NCI-H460 (cell line): ENCODE results near the gene CRACR2A. TPM values are rescaled to one million over a fixed set of nuclear protein-coding genes. Genes with fewer than 3 reads are reported as not detected.

ENCODE experiments used
- DNase-seq: peaks from one replicate; pipeline ENCODE4 v3.0.0-alpha.2; 2016; ENCODE audit warnings: low read depth; ENCODE audit errors: extremely low read depth
- total RNA-seq: library from RNA; depleted of rRNA; stranded (reverse); fragments of >200 nt; shearing (Covaris generic); gene quantifications from 2 replicates; pipeline ENCODE4 v1.2.3, GENCODE V29; 2014

CRACR2A gene
- total RNA-seq, 1 experiment from 2014 or later, result 4.2 TPM

GRCh38 chr12:3725388-3726115 is 27.4 kb downstream of the CRACR2A start:
- DNase-seq, result no peak

- DNase-seq, result no peak
Measured at GRCh38 chr12:3723916-3724805, 28.7 kb downstream of the CRACR2A start.

GRCh38 chr12:3722368-3722767 is 30.5 kb downstream of the CRACR2A start:
- DNase-seq, result no peak

- DNase-seq, result no peak
Measured at GRCh38 chr12:3720772-3721171, 32.1 kb downstream of the CRACR2A start.

- DNase-seq, result no peak
Measured at GRCh38 chr12:3718100-3718499, 34.8 kb downstream of the CRACR2A start.

- DNase-seq, result no peak
Measured at GRCh38 chr12:3717283-3717898, 35.5 kb downstream of the CRACR2A start.

GRCh38 chr12:3715999-3716398 is 36.9 kb downstream of the CRACR2A start:
- no peak for DNase-seq

GRCh38 chr12:3713947-3714346 is 39.0 kb downstream of the CRACR2A start:
- no peak for DNase-seq

- no peak for DNase-seq
Measured at GRCh38 chr12:3713483-3713882, 39.4 kb downstream of the CRACR2A start.

GRCh38 chr12:3712209-3712992 is 40.5 kb downstream of the CRACR2A start:
- DNase-seq, result no peak

GRCh38 chr12:3705354-3705675 is 47.6 kb downstream of the CRACR2A start:
- DNase-seq, result no peak

- DNase-seq, result no peak
Measured at GRCh38 chr12:3704512-3705353, 48.2 kb downstream of the CRACR2A start.

GRCh38 chr12:3700861-3701260 is 52.0 kb downstream of the CRACR2A start:
- DNase-seq, result no peak

GRCh38 chr12:3698218-3698974 is 54.5 kb downstream of the CRACR2A start:
- peak; percentile 3 for DNase-seq

- DNase-seq, result no peak
Measured at GRCh38 chr12:3697311-3697870, 55.5 kb downstream of the CRACR2A start.

- DNase-seq, result no peak
Measured at GRCh38 chr12:3694673-3695072, 58.2 kb downstream of the CRACR2A start.

- DNase-seq, result no peak
Measured at GRCh38 chr12:3692616-3693365, 60.1 kb downstream of the CRACR2A start.

- DNase-seq, result no peak
Measured at GRCh38 chr12:3686463-3686862, 66.4 kb downstream of the CRACR2A start.
